ENCODE data around the gene PHACTR4.

DNA sequence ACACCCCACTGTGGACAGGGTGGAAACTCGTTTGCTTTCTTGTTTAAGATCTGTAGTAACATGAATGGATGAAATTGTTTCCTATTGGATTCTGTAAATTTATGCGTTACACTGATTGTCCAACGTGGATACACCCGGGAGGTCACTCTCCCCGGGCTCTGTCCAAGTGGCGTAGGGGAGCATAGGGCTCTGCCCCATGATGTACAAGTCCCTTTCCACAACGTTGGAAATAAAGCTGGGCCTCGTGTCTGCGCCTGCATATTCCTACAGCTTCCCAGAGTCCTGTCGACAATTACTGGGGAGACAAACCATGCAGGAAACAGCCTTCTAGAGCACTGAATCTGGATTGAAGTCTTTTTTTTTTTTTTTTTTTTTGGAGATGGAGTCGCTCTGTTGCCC is 137.7 kb downstream of the PHACTR4 start:
- TF ChIP-seq POLR2AphosphoS5 (IDR thresholded peaks at IDR 0.05; ENCODE audit: insufficient read depth, low read depth, low read length) (no peak), CTCF (IDR thresholded peaks at IDR 0.05; ENCODE audit: extremely low read depth in 1 of 2, insufficient read depth in 1 of 2, low read depth in 1 of 2, low read length in 2 of 2) (no peak), MAX (IDR thresholded peaks at IDR 0.05; ENCODE audit: insufficient read depth, insufficient read length) (no peak), POLR2A (IDR thresholded peaks at IDR 0.05; ENCODE audit: low read depth, low read length) (no peak), MYC (IDR thresholded peaks at IDR 0.05; ENCODE audit: low read depth, low read length) (no peak), GATA2 (IDR thresholded peaks at IDR 0.05; ENCODE audit: insufficient read depth, insufficient read length, low read depth, low read length) (no peak), EZH2 (IDR thresholded peaks at IDR 0.05; ENCODE audit: borderline replicate concordance, low read depth, low read length, severe bottlenecking) (no peak), FOS (IDR thresholded peaks at IDR 0.05; ENCODE audit: borderline replicate concordance, insufficient read depth, low read length) (no peak)

All from endothelial cell of umbilical vein (primary cell).